ENCODE results near the gene SHISA6.

SHISA6 gene

DNA sequence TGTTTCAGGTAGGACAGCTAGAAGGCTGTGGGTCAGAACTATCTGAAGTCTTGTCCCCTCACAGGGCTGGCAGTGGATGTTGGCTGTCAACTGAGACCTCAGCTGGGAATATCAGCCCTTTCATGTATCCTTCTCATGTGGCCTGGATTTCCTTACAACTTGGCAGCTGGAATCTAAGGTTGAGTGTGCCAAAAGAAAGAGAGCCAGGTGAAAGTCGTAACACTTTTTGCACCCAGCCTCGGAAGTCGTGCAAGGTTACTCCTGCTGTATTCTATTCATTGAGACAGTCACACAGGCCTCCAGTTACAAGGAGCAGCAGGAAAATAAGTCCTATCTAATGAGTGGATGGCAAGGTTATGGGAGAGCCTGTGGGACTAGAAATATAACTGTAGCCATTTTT is 304.7 kb downstream of the SHISA6 start:
- no peak for DNase-seq

- no peak for DNase-seq
Observed at GRCh38 chr17:11547853-11548252, 306.8 kb downstream of the SHISA6 start.

GRCh38 chr17:11548398-11548797 is 307.4 kb downstream of the SHISA6 start:
- no peak for DNase-seq

- no peak for DNase-seq
Observed at GRCh38 chr17:11550431-11550830, 309.4 kb downstream of the SHISA6 start.

- no peak for DNase-seq
Observed at GRCh38 chr17:11551442-11551841, 310.4 kb downstream of the SHISA6 start.

- no peak for DNase-seq
Observed at GRCh38 chr17:11553135-11553534, 312.1 kb downstream of the SHISA6 start.

GRCh38 chr17:11554042-11554441 is 313.0 kb downstream of the SHISA6 start:
- no peak for DNase-seq

- no peak for DNase-seq
Observed at GRCh38 chr17:11554542-11554941, 313.5 kb downstream of the SHISA6 start.

DNA sequence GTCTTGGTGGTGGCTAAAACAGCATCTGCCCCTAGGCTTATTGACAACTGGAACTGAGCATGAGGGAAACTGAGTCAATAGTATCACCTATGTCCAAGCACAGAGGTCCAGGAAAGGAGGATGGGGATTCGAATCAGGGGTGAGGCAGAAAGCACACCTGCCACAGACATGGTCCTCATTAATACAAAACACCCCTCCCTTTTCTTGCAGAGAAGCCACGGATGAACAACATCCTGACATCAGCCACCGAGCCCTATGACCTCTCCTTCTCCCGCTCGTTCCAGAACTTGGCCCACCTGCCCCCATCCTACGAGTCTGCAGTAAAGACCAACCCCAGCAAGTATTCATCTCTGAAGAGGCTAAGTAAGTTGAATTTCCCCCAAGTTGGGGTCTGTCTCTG is 314.5 kb downstream of the SHISA6 start:
- DNase-seq, result no peak

DNA sequence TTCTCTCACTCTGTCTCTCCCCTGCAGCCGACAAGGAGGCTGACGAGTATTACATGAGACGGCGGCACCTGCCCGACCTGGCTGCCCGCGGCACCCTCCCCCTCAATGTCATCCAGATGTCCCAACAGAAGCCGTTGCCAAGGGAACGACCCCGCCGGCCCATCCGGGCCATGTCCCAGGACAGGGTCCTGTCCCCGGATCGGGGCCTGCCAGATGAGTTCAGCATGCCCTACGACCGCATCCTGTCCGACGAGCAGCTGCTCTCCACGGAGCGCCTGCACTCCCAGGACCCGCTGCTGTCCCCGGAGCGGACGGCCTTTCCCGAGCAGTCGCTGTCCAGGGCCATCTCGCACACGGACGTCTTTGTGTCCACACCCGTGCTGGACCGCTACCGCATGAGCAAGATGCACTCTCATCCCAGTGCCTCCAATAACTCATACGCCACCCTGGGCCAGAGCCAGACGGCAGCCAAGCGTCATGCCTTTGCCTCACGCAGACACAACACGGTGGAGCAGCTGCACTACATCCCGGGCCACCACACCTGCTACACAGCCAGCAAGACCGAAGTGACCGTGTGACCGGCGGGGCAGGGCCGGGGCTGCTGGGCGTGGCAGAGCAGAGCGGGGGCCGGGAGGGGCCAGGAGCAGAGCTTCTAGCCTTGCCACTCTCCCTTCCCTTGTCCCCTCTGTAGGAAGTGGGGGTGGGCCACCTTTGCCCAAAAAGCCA is 316.9 kb downstream of the SHISA6 start:
- no peak for DNase-seq

- no peak for DNase-seq
Observed at GRCh38 chr17:11558681-11559234, 317.7 kb downstream of the SHISA6 start.

GRCh38 chr17:11559601-11560000 is 318.6 kb downstream of the SHISA6 start:
- DNase-seq, result no peak

GRCh38 chr17:11561281-11561680 is 320.3 kb downstream of the SHISA6 start:
- DNase-seq, result no peak

DNA sequence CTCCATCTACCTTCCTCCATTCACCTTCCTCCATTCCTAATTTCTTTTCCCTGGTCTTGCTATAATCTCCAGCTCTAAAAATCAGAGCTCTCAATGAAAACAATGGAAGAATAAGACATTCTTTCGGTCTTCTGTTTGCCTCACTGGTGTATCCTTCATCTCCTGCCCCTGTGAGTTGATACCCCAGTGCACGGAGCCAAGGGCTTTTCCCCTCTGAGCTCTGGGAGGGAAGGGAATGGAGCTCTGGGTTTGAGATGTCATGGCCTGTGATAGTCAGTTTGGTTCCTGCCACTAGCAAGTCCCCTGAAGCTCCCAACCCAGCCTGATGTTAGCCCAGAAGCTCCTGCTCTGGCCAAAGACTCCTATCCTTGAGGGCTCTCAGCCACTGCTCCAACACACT is 320.7 kb downstream of the SHISA6 start:
- DNase-seq, result no peak

DNA sequence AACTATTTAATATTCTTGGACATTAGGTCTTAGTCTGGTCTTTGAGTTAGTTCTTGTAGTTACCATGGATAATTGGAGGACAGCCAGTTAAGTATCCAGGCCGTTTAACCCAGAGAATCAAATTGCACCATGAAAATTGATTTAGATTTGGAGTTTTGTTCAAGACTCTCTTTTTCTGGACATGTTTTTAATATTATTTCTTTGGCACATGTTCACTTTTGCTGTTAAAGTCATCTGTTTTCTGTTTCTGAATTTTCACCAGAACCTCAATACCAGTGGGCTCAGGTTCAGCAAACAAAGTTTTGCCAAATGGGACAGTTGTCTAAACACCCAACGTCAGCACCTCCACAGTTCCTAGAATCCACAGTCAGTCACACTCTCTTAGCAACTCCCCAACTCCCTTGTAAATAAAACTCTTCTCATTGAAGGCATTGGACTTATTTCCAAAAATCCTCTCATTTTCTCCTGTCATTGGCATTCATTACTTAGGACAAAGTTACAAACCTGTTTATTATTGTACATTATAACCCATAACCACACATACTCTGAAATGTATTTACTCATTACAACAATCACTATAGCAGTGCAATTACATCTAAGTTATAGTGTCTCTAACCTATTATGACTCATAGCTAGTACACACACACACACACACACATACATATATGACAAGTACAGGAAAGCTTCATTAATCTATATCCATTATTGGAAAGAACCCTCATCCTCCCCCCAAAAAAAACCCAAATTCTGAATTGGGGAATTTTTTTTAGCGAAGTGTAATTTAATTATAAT is 323.8 kb downstream of the SHISA6 start:
- DNase-seq, result no peak

DNA sequence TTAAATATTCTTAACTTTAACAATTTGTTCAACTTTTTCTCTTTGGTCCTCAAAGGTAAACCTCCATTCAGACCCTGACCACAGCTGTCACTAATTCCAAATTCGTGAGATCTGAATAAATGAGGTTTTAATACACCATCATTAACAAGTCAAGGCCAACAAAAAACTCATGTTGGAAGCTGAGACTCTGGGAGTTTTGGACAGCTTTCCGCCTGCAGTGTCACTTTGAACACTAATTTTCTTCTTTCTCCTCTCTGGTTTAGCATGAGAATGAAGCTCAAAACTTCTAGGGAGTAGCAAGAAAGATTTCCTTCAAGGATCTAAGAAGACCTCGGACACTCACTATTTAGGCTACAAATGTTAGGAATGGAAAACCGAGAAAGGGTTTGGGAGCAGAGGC is 324.6 kb downstream of the SHISA6 start:
- DNase-seq, result no peak

GRCh38 chr17:11578998-11579397 is 338.0 kb downstream of the SHISA6 start:
- no peak for DNase-seq

DNA sequence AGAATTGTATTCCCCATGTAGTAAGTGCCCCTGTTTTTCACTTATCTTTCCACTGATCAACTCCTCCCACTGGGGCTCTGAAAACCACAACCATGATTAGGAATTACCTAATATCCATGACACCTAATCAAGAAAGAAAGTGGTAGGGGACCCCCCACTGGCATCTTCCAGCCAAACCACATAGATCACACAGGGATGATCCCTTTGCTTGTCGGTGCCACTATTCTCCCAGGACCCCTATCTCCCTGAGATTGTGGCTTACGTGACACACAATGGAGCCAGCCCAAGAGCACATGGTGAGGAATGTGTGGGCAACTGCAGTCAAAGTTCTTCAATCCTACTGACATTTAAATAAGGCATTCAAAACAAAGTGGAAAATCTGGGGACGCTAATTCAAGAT is 339.7 kb downstream of the SHISA6 start:
- DNase-seq, result no peak

DNA sequence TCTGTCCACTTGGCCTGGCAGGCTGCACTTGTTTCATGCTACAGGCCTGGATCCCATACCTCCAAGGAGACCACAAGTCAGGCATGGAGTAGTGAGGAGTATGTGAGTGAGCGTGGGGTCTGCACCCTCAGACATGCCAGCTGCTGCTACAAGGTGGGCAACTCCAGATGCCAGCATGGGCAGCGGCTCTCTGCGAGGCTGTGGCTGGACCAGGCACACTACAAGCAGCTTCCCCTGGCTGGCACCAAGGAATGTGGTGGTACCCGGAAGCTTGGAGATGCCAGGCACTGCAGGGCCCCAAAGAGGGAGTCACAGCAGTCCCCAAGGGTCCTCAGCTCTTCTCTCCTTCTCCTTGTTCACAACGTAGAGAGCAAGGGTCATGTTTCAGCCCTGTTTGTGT is 341.2 kb downstream of the SHISA6 start:
- DNase-seq, result no peak

DNA sequence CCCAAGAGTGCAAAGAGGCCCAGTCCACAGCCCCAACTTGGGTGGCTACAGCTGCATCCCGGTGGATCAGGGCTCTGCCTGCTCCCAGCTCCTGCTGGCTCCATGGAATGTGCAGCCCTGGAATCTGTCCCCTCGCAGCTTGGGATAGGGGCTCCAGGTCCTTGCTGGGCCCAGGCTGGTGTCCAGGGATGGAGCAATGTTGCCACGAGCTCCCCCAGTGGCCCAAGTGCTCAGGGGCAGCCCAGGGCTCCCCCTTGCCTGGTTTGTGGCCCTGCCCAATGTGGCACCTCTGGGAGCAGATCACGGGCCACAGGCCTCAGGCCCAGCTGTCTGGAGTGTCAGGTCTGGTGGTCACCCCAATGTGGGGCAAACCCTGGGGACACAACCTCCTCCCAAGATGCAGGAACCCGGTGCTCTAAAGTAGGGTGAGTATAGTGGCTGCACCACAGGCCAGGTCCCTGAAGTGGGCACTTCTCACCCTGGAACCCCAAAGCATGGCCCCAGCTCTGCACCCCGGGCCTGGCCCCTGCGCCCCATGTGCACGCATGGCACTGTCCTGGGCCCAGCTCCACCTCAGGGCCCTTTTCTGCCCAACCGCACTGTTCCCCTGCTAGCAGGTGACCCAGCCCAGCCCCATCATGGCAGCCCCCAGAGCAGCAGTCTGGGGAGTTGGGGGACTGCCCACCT is 342.4 kb downstream of the SHISA6 start:
- no peak for DNase-seq

GRCh38 chr17:11589716-11590115 is 348.7 kb downstream of the SHISA6 start:
- no peak for DNase-seq

DNA sequence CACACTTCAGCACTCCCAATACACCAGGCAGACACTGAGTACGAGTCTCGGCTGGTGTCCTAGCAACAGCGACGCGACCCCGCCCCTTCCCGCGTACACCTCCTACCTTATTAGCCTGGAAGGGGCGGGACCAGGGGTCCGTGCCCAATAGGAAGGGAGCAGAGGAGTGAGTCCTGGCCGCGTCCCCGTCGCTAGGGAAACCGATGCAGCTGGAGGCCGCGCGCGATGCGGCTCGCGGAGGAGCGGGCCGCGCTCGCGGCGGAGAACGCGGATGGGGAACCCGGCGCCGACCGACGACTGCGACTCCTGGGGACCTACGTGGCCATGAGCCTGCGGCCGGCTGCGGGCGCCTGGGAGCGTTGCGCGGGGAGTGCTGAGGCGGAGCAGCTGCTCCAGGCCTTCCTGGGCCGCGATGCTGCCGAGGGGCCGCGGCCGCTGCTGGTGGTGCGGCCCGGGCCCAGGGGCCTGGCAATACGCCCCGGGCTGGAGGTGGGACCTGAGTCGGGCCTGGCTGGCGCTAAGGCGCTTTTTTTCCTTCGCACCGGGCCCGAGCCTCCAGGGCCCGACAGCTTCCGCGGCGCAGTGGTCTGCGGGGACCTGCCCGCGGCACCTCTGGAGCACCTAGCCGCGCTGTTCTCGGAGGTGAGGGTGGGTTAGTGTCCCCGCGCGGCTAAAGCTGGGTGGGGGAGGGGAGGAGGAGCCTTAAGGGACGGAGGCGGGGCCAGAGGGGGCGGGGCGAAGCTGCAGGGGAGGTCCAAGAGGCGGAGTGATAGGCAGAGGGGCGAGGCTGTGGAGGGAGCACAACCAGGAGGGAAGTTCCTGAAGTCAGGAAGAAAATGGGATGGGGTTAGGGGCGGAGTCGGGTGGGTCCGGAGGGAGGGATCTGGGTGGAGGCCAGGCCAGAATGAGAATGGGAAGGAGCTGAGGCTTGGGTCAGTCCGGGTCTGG is 357.5 kb downstream of the SHISA6 start, which contains the start of gene DNAH9:
TSS of gene DNAH9 (plus strand) at position 197 of the 948 bp plus-strand sequence. CDS start at position 226, 29 bp downstream.
- DNase-seq, result peak; percentile 59

All from stimulated activated CD4-positive, alpha-beta T cell treated with anti-CD3 and anti-CD28 coated beads, Interleukin-1b, Interleukin-23, amount 100 ng/mL, for 48 hours (primary cell).